Cerebellar nuclear complex (tissue), 1 donor: Measurements from ENCODE around the gene ST3GAL3.

Experiments
- DNase-seq, 2 experiments: peaks; one replicate each; lab custom pipeline; 2025; lab: John Stamatoyannopoulos, UW

The ST3GAL3 gene

GRCh38 chr1:43965316-43965715, 258.0 kb downstream of the ST3GAL3 start:
- DNase-seq, result no peak

- no peak for DNase-seq
These were observed 261.1 kb downstream of the ST3GAL3 start for GRCh38 chr1:43968348-43968948.

- DNase-seq, result no peak
These were observed 262.0 kb downstream of the ST3GAL3 start for GRCh38 chr1:43969416-43969745.

GRCh38 chr1:43969746-43970466, 262.6 kb downstream of the ST3GAL3 start, which contains the start of gene DPH2:
Gene DPH2 (plus strand): TSS chr1:43970010. CDS start chr1:43970176, 166 bp downstream.
- peak; percentile 79 to 93 for DNase-seq

GRCh38 chr1:43970502-43970901, 263.2 kb downstream of the ST3GAL3 start:
- DNase-seq, result no peak

GRCh38 chr1:43970911-43971310, 263.6 kb downstream of the ST3GAL3 start:
- DNase-seq, result no peak

- DNase-seq, result no peak
These were observed 264.1 kb downstream of the ST3GAL3 start for GRCh38 chr1:43971336-43971980.

GRCh38 chr1:43973981-43974442, 266.7 kb downstream of the ST3GAL3 start:
- DNase-seq, result no peak

GRCh38 chr1:43974443-43975248, 267.3 kb downstream of the ST3GAL3 start, which contains the start of gene ATP6V0B:
Gene ATP6V0B (plus strand): TSS chr1:43974960. CDS start chr1:43975041, 81 bp downstream.
- DNase-seq, result peak; percentile 62 to 85

GRCh38 chr1:43975249-43975961, 268.1 kb downstream of the ST3GAL3 start:
- no peak for DNase-seq

GRCh38 chr1:43976045-43976444, 268.7 kb downstream of the ST3GAL3 start:
- no peak for DNase-seq

- no peak for DNase-seq
These were observed 269.6 kb downstream of the ST3GAL3 start for GRCh38 chr1:43976890-43977289.

GRCh38 chr1:43977376-43978263, 270.3 kb downstream of the ST3GAL3 start:
- no peak for DNase-seq

- DNase-seq, result no peak
These were observed 270.9 kb downstream of the ST3GAL3 start for GRCh38 chr1:43978264-43978550.

GRCh38 chr1:43978551-43979260, 271.4 kb downstream of the ST3GAL3 start, which contains the start of gene B4GALT2:
Gene B4GALT2 (plus strand): TSS chr1:43979210. CDS start chr1:43981161, 1,951 bp downstream.
- no peak for DNase-seq

GRCh38 chr1:43979261-43979527, 271.9 kb downstream of the ST3GAL3 start:
- DNase-seq, result no peak

- no peak for DNase-seq
These were observed 272.4 kb downstream of the ST3GAL3 start for GRCh38 chr1:43979528-43980254.

GRCh38 chr1:43980255-43981134, 273.2 kb downstream of the ST3GAL3 start:
- DNase-seq, result no peak
